GM19351 (cell line): ENCODE data around the gene SKAP2.

Experiments
- ATAC-seq: cut with Tn5 transposase; IDR thresholded peaks from one replicate; pipeline ENCODE4 v1.9.1; 2021; ENCODE audit warnings: mild to moderate bottlenecking, moderate library complexity; ENCODE audit not compliant: unreplicated experiment

The SKAP2 gene

GRCh38 chr7:26645121-26645520 lies 219.3 kb downstream of the SKAP2 start:
- no peak for ATAC-seq

DNA sequence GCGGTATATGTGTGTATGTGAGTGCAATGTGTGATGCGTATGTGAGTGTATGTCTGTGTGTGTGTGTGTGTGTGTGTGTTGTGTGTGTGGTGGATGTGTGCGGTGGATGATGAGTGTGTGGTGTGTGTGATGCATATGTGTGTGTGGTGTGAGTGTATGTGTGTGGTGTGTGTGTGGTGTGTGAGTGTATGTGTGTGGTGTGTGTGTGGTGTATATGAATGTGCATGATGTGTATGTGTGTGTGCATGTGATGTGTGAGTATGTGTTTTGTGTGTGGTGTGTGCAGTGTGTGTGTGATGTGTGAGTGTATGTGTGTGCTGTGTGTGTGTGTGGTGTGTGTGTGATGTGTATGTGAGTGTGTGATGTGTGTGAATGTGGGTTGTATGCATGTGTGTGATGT lies 222.0 kb downstream of the SKAP2 start:
- no peak for ATAC-seq

- ATAC-seq = no peak
These were observed 224.7 kb downstream of the SKAP2 start for GRCh38 chr7:26639695-26640094.

DNA sequence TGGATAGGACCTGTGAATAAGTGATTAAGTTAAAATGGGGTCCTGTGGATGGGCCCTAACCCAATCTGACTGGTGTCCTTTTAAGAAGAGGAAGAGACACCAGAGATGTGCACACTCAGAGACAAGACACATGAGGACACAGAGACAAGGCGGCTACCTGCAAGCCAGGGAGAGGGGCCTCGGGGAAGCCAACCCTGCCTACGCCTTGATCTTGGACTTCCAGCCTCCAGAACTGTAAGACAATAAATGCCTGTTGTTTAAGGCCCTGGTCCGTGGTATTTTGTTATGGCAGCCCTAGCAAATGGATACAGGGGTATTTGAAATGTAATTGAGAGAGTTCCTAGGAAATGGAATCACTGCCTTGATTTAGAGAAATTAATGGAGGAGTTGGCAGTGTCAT lies 225.3 kb downstream of the SKAP2 start:
- ATAC-seq = no peak

GRCh38 chr7:26638140-26638539 lies 226.2 kb downstream of the SKAP2 start:
- no peak for ATAC-seq

GRCh38 chr7:26637610-26638009 lies 226.8 kb downstream of the SKAP2 start:
- no peak for ATAC-seq

GRCh38 chr7:26636808-26637207 lies 227.6 kb downstream of the SKAP2 start:
- ATAC-seq = no peak

DNA sequence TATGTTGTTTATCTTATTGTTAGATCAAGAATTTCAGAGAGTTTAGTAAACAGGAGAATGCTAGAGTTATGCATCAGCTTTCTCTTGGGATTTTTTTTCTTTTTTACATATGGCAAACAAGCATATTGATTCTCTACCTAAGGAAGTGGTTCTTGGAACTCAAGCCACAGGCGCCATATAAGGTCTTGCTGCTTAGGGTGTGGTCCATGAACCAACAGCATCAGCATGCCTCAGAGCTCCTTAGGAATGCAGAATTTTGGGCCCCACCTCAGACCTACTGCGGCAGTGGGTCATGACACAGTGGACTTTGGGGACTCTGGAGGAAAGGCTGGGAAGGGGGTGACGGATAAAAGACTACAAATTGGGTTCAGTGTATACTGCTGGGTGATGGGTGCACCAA lies 230.8 kb downstream of the SKAP2 start:
- ATAC-seq = no peak

- ATAC-seq = no peak
These were observed 232.8 kb downstream of the SKAP2 start for GRCh38 chr7:26631601-26632000.

DNA sequence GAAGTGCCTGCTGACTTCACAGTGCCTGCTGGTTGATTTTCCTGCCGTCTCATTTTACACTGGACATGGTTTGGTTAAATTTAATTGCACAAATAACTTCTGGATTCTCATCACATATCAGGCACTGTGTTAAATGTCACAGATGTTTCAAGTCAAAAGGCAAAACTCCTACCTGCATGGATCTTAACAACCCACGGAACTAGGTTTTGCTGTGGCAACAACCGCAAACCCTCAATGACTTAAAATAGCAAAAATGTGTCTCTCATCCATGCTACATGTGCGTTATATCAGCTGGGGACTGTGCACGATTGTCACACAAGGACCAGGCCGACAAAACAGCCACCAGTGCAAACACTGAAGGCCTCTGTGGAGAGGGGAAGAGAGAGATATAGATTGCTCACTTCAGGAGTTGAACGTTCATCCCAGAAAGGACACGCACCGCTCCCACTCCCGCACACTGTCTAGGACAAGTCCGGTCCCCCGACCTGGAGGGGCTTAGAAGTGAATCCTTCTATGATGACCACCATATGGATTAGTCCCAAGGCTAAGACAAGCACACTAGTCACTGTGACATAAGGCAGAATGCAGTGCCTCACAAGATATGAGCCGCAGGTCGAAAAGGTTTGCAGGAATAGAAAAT lies 233.3 kb downstream of the SKAP2 start:
- no peak for ATAC-seq

GRCh38 chr7:26630361-26630760 lies 234.0 kb downstream of the SKAP2 start:
- ATAC-seq = no peak

DNA sequence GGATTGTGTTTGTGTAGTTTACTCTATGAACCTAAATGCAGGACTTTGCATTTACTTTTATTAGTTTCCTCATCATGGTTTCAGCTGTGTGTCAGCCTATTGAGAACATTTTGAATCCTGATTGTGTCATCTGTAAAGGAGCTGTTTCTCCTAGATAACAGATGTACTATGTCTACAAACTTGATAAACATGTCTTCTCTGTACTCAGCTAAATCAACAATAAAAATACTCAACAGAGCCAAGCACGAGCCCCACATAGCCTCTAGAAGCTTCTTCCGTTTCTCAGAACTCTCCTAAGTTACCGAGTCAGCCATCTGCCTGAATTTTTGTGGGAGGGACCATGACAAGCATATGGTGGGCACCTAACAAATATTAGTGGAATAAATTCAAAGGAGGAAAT lies 234.7 kb downstream of the SKAP2 start:
- no peak for ATAC-seq

DNA sequence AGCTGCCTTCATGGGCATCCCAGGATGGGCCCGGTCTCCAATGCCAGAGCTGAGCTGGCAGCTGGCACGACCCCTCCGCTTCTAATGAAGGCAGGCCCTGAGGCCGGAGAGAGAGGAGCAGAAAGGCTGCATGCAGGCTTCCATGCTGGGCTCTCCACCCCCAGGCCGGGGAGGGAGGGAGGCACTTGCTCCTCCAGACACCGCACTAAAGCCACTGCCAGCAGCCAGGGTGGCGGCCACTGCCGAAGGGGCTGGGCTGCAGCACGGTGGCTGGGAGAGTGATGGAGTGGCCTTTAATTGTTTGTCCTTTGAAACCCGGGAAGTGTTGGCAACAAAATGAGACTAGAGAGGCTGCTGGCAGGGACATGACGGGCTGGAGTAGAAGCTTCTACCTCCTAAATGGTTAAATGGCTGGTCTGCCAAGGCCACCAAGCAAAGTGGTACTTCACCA lies 236.5 kb downstream of the SKAP2 start:
- ATAC-seq = no peak

DNA sequence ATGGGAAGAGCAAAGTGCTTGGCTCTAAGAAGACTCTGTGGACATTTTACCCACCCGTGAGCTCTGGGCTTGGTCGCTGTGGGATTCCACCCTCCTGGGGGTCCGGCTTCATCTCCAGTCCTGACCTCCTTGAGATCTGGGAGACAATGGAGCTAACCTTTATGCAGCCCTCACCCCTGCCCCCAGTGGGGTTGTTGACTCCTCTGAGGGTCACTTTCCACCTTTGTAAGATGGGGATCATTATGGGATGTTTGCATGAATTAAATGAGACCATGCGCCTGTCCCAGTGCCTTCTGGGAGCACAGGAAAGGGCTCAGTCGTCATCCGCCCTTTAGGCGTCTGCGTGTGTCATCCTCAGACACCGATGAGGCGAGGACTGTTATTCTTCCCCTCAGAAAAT lies 237.2 kb downstream of the SKAP2 start:
- ATAC-seq = no peak

DNA sequence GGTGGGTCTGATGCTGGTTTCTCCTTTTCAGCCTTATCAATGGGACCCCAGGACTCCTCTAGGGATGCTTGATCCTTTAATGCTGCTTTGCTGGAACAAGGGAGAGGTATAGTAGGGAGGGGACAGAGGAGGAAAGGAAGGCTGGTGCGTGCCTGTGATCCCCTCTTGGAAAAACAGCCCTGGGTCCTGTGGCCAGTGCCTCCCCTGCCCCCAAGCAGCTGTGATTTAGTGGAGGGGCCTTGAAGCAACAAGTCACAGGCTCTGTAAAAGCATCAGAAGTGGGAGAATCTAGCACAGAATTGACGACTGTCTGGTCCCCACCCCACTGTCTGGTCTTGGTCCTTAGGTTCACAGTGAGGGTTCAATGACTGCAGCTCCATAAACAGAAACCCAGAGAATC lies 237.7 kb downstream of the SKAP2 start:
- no peak for ATAC-seq

GRCh38 chr7:26626156-26626555 lies 238.2 kb downstream of the SKAP2 start:
- no peak for ATAC-seq

DNA sequence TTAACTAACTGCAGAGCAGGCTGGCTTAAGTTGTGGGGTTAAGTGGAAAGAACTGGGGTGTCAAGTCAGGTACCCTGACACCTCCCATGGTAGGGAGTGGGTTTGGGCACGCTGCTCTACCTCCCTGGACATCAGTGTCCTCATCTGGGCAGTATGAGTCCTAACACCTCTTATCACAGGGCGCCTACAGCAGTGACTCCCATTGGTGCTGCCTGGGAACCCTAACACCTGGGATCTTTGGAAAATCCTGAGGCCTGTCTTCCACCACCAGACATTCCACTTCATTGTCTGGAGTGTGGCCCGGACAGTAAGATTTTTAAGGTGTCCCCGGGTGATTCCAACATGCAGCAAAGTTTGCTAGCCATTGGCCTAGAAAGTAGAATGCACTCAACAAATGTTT lies 239.1 kb downstream of the SKAP2 start:
- no peak for ATAC-seq

DNA sequence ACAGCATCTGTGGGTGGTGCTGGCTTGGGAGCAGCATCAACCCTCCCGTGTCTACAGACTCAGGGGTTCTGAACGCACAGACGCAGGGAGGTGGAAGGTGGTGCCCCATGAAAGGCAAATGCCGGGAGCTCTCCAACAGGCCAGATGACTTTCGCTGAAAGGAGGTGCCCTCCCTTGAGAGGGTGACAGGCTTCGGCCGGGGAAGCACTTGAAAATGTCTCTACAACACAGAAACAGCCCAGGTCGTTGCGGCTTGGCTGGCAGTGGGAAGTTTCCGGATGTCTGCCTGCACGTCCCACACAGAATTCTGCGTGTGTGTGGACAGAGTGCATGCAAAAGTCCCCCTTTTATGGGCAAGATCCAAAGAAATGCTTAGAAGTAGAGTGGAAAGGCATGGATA lies 239.6 kb downstream of the SKAP2 start:
- no peak for ATAC-seq

DNA sequence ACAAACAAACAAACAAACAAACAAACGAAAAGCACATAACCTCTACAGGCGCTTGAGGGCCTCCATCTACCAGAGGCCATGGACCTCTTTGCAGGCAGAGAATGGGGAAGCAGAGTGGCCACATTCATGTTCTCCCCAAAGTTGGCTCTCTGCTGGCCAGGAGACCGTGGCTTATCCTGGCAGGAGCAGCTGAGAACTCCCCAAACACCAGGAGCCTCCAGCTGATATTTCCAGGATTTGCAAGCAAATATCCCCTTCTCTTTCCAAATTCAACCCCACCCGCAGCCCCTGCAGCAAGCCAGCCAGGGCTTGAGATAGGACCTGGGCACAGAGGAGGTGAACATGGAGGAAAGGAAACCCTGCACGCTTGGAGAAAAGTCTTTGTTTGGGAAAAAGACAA lies 240.0 kb downstream of the SKAP2 start:
- no peak for ATAC-seq

DNA sequence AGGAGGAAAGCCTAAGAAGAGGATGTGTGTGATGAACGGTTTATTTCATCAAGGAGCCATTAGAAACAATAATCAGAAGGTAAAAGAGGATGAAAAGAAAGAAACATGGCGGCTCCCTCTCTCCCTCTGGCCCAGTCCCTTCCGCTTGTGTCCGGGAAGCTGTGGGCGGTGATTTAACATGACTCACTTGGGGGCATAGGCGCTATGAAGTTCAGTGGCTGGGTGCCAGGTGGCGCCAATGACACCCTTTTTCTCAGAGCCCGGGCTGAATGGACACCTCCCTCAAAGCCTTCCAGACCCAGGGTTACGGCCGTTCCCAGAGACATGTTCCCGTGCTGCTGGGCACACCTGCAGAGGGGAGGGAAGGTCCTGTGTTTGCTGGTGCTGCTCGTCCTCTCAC lies 244.0 kb downstream of the SKAP2 start:
- no peak for ATAC-seq

GRCh38 chr7:26619348-26619984 lies 244.9 kb downstream of the SKAP2 start:
- ATAC-seq = no peak

DNA sequence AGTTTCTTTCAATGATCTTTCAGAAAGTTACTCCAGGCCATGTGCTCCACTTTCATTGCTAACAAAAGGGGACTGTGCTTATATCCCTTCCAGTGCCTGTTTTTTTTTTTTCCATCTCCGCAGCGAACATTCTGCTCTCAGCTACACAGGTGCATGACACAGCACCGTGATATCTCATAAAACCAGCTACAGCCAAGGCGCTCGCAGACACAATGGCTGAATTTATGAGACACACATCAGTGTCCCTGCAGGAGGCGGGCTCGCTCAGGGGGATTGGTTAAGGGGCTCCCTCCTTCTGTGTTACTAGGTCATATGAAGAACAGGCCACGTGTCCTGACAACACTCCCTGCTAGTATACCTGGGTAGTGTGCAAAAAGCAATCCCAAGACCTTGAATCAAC lies 245.5 kb downstream of the SKAP2 start:
- no peak for ATAC-seq

GRCh38 chr7:26618449-26618848 lies 245.9 kb downstream of the SKAP2 start:
- ATAC-seq = no peak
